NCI-H2171 (cell line): Measurements from ENCODE around the gene APOF.
A peak's percentile ranks its signal among the peaks of the same experiment; 100 is the strongest.
"Not testable (repeated sequence)": the region's sequence is repeated elsewhere in the genome, so short reads cannot be mapped to it uniquely, and the experiment has no call there.

ENCODE experiments used
- DNase-seq: peaks from one replicate; lab custom pipeline; 2025; lab: John Stamatoyannopoulos, UW

The APOF gene

DNA sequence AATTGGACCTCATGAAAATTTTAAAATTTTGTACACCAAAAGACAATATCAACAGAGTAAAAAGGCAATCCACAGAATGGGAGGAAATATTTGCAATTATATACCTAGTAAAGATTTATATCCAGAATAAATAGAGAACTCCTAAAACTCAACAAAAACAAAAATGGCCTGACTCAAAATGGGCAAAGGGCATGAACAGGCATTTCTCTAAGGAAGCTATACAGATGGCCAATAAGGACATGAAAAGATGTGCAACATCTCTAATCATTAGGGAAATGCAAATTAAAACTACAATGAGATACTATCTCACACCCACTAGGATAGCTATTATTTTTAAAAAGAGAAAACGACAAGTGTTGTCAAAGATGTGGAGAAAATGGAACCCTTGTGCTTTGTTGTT lies 10.9 kb upstream of the APOF start:
- no peak for DNase-seq

DNA sequence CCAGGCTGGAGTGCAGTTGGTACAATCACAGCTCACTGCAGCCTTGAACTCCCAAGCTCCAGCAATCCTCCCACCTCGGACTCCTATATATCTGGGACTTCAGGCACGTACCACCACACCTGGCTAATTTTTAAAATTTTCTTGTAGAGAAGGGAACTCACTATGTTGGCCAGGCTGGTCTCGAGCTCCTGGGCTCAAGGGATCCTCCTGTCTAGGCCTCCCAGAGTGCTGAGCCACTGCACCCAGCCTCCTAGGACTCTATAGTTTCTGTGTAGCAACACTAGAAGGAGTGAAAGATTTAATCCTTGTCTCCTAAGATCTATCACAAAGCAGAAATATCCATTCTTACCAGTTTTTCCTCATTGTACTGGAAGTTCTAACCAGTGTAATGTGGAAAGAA lies 4.3 kb upstream of the APOF start:
- DNase-seq, result no peak

DNA sequence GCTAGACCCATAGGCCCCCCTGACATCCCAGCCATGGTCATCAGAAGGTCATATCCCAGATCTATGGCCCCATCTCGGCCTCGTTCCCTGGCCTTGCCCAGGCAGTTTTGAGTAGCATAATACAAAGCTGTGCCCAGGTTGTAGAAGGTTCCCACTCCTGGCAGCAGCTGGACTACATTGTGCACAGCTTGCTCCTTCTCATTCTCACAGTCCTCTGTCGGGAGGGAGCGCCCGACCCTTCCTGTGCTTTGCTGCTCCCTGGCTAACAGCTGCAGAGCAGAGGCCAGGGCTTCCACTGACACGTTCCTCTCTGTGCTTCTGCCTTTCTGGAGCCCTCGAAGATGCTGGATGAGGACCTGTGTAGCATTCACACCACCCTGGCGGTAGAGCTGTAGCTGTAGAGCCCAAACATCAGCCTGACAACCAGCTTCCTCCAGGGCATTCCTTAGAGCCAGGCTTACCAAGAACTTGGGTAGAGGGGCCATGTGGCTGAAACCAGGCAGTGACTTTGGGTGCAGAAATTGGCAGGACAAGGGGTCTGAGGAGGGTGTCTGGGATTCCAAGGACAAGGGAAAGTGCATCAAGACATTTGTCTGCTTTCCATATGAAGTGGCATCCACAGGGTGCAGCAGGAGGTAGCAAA lies 1.0 kb downstream of the APOF start:
- no peak for DNase-seq

DNA sequence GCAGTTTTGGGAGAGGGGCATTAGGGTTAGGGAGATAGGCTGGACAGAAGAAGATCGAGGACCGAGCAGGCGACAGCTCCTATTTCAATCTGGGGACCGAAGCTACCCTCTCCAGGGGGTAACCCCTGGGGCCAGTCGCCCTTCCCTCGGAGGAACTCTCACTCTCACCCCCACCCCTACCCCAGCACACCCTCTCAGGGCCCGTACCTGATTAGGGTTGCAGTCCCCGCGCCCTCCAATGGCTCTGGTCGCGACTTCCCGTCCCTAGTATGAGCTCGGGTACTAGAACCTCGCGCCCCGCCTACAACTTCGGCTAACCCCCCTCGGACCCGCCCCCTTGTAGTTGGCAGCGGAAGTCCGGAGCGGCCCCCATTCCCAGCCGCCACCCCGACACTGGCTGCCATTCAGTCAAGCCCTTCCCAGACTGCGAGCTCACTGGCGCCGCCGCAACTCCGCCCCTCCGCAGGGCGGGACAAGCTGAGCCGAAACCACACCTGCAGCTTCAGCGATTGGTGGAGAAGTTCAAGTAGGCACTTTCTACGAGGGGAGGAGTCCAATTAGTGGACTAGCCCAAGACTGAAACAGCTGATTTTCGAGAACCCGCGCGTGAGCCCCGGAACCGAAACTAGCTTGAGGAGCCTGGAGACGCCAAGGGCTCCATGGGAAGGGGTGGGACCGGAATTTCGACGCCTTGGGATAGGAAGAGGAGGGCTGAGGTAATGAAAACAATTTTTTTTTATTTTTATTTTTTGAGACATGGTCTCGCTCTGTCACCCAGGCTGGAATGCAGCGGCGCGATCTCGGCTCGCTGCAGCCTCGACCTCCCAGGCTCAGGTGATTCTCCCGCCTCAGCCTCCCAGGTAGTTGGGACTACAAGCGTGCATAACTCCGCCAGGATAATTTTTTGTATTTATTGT lies 2.5 kb downstream of the APOF start, which contains the start of gene STAT2:
STAT2 (minus strand) TSS at position 257 of the 917 bp plus-strand sequence. CDS start 3,536 bp downstream, outside the sequence.
- peak; percentile 98 for DNase-seq

DNA sequence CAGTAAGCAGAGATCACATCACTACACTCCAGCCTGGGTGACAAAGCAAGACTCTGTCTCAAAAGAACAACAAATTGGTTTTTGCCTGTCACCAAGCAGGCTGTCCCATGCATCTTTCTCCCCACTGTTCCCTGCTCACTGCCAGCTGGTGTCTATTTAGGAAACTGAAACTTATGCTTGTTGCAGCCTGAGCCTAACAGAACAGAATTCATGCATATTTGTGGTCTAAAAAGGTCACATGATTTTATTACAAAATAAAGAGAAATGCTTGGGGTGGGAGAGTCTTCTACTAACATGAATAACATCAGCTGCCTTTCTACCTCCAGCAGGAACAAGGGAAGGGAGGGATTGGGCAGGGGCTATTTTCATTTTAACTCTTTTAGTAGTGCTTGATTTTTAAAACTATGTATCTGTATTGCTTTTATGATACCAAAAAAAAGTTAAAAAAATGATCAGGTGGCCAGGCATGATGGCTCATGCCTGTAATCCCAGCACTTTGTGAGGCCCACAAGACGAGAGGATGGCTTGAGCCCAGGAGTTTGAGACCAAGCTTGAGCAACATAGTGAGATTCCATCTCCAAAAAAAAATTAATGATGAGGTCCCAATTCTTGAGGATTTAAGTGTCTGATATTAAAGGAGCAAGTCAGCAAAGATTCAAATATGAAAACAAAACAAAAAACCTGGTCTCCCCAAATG lies 3.7 kb downstream of the APOF start:
- DNase-seq, result no peak

DNA sequence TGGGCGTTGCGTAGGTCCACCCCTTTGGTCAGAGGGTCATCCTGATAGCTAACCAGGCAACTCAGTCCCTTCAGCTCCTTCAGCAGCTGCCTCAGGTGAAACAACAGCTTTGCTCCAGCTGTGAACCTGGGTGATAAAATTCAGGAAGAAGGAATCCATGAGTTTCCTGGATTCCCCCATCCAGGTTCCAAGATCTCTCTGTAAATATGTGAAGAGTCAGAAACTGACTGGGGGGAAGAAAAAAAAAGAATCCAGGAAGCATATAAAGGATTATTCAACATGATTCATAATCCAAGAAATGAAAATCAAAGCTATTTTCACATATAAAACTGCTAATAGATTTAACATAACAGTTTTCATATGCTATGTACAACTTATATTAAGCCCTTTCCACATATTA lies 11.3 kb downstream of the APOF start:
- no peak for DNase-seq

DNA sequence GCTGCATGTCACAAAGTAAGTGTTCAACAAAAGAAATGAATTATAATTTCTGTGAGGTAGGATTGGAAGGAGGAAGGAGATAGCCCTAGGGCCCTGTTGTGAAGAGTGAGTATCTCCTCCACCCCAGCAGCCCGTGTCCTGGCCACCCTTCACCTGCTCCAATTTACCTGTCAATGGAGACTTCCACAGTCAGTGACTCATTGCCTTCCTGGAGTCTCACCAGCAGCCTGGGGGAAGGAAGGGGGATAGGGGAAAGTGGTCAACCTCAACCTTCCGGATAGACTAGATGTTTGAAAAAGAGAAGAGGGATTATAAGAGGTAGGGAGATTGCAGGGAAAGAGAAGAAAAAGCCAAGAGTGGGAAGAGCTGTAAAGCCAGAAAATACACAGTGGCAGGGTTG lies 12.0 kb downstream of the APOF start:
- no peak for DNase-seq

DNA sequence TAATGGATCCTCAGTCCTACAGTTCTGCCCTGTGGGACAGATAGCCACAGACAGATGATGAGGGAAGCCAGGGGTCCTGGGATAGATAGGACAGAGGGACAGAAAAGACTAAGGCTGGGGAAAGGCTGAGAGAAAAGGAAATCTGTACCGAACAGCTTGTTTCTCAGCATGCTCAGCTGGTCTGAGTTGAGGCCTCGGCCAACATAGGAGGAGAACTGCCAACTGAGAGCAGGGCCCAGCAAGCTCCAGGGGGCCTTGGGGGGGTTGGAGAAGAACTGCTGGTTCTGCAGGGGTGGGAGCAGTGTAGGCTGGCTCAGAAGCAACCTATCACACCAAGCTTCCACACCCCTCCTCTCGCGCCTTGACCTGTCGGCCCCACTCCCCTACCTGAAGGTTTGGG lies 13.9 kb downstream of the APOF start:
- DNase-seq, result no peak

DNA sequence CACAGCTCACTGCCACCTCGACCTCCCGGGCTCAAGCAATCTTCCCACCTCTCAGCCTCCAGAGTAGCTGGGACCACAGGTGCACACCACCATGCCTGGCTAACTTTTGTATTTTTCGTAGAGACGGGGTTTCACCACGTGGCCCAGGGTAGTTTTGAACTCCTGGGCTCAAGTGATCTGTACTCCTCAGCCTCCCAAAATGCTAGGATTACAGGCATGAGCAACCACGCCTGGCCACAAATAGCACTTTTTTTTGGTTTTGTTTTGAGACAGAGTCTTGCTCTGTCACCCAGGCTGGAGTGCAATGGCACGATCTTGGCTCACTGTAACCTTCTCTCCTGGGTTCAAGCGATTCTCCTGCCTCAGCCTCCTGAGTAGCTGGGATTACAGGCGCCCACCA lies 15.4 kb downstream of the APOF start:
- not testable (repeated sequence) for DNase-seq

DNA sequence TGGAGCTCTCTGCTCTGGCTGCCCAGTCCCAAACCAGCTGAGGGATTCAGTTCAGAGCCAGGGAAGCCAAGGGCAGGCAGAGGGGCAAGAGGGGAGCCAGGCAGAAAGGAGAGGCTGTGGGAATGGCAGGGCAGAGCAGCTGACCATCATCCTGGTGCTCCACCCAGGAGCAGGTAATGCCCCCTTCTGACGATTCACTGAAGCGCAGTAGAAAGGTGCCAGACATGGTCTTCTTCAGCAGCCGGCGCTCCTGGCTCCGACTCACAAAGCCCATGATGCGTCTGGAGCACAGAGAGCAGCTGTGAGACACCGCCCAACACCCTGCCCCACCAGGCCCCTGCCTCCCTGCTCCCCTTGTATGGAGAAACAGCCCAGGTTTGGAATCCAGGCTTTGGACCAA lies 16.0 kb downstream of the APOF start:
- DNase-seq, result no peak

DNA sequence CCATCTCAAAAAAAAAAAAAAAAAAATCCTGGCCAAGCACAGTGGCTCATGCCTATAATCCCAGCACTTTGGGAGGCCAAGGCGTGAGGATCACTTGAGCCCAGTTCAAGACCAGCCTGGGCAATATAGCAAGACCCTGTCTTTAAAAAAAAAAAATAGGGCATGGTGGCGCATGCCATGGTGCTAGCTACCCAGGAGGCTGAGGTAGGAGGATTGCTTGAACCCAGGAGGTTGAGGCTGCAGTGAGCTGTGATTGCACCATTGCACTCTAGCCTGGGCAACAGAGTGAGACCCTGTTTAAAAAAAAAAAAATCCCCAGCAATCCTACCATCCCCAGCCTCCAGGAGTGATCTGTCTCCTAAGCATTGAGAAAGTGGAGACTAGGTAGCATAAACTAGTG lies 20.4 kb downstream of the APOF start:
- not testable (repeated sequence) for DNase-seq

DNA sequence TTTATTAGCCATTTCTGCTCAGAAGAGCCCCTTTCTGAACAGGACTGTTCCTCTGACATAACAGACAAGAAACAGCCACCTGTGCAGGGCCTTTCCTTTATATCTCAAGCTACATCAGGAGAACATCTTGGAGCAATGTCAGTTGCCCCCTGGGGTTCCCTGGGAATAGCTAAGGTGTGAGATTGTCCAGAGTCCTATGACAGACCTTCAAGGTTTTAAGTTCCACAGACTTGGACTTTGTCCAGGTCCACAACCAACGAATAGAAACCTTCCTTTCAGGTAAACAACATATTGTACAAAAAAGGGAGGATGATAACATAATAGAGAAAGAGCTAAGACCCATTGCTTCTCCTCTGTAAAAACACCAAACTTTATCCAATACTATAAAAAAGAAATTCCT lies 21.0 kb downstream of the APOF start:
- no peak for DNase-seq

DNA sequence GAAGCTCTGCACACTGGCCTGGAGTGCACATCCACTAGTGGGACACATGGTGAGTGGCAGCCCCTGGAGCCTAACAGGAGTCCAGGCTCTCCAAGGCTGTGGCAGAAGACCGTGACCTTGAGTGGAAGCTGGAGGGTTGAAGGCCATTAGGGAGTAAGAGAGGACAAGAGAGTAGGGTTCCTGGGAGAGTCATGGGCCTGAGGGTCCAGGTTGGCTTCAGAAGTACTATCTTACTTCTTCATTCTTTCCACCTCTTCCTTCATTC lies 23.6 kb downstream of the APOF start:
- no peak for DNase-seq

DNA sequence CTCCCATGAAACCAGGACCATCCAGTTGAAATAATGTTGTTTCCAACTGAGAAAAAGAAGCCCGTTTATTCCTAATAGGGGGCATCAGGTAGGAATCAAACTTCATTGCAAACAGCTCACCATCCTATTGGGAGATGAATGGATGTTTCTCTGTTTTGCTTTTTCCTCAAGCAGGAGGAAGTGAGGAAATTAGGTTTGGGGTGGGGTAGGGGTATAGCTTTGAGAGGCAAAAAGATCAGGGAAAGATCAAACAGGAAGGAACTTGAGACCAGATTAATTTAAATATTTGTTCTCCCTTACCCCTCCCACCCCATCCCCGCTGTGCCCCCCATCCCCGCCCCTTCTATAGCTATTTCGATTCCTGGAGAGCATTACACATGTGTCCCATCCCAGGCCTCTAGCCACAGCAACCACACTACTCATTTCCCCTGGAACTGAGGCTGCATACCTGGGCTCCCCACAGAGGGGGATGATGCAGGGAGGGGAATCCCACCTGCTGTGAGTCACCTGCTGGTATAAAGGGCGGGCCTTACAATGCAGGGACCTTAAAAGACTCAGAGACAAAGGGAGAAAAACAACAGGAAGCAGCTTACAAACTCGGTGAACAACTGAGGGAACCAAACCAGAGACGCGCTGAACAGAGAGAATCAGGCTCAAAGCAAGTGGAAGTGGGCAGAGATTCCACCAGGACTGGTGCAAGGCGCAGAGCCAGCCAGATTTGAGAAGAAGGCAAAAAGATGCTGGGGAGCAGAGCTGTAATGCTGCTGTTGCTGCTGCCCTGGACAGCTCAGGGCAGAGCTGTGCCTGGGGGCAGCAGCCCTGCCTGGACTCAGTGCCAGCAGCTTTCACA lies 24.1 kb downstream of the APOF start, which contains the start of gene IL23A:
IL23A (plus strand) TSS at position 577 of the 850 bp plus-strand sequence; CDS start at position 738, 161 bp downstream.
- no peak for DNase-seq

DNA sequence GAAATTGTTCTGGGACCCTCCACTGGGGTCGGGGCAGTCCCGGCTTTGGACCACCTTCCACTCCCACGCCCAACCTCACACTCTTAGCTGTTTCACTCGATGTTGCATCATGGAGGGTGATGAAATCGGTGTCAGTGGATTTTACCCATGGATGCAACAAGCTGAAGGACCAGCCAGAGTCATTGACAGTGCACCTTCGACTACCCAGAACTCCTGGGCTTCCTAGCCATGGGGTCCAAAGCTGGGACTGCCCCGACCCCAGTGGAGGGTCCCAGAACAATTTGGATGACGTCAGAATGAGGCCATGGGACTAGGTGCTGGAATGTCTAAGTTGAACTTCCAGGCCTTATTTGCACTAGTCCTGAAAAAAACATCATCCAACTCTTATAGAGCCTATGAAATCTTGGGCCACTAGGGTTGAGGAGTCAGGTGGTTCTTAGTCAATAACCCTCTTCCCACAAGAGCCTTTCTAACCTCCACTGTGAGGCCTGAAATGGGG lies 24.9 kb downstream of the APOF start:
- DNase-seq, result no peak

DNA sequence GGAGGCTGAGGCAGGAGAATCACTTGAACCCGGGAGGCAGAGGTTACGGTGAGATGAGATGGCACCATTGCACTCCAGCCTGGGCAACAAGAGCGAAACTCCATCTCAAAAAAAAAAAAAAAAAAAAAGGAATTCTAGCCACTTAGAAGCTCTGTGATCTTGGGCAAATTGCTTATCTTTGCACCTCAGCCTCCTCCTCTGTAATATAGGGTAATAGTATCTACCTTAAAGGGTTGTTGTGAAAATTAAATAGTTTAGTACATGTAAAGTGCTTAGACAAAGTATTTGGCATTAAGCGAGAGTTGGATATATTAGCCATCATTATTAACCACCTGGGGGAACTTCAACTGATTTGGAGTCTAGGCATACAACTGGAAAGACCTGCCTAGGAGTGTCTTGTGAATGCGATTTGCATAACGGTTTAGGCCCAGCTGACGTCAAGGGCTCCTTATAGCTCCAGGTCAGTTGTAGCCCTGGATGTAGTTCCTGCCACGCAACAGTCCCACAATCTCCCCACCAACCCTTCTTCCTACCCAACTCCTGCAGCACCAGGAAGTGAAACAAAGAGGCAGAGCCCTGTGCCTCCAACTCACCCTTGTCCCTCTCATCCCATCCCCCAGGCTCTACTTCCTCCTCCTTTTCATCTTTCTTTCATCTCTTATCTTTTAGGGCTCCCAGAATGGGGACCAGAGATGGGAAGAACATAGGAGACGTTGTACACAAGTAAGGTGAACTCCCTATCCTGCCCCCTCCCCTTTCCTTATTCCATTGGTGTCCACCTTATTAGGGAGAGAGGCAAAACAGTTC lies 26.1 kb downstream of the APOF start:
- DNase-seq, result no peak

DNA sequence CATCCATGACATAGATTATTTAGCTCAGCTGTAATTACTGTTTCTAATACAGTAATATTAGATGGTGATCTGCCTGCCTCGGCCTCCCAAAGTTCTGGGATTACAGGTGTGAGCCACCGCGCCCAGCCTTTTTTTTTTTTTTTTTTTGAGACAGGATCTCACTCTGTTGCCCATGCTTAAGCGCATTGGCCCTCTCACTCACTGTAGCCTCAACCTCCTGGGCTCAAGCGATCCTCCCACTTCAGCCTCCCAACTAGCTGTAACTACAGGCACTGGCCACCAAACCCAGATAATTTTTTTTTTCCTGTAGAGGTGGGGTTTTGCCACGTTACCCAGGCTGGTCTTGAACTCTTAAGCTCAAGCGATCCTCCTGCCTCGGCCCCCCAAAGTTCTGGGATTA lies 27.1 kb downstream of the APOF start:
- DNase-seq, result not testable (repeated sequence)

DNA sequence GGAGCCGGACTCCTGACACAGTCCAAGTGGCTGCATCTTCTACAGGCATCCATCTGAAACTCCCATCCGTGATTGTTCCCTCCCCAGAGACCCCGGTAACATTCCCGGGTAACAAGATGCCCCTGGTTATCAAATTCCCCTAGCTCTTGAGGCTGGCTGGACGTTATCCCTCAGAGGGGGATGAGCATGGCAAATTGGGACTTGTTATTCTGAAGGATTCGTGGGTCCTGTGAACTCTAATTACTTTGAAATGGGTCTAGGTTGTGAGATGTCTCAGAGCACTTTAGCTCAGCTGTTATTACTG lies 28.2 kb downstream of the APOF start:
- DNase-seq, result no peak

DNA sequence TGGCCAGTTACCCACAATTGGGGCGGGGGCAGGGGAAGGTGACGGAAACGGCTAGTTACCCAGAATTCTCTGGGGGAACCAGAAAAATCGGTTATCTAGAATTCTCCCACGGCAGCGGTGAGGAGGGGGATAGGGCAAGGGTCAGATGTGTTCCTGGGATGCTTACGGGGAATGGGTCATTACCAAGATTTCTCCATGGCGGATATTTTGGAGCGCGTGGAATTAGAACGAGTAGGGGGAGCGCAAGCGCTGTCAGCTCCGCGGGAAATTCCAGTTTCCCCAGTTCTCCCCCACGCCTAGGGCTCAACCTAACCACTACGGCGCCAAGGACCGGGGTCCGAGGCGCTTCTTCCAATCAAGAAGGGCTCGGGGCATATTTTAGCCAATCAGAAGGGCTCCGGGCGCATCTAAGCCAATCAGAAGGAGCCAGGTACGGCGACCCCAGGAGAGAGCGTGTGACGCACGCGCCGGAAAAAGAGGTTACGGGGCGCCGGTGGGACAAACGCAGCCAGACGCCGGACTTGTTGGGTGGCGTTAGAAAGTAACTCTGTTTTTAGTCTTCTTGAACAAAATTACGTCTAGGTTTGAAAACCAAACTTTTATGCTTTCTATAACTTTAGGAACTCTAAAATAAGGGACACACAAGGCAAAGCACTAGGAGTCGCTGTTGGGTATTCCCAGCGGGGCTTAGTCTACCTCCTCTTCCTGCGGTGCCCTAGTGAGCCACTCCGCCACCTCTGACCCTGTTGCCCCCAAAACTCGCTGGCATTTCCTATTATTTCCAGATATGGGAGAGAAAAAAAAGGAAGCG lies 28.8 kb downstream of the APOF start, which contains the start of gene PAN2:
PAN2 (minus strand) TSS at position 322 of the 811 bp plus-strand sequence. CDS start 906 bp downstream, outside the sequence.
- peak; percentile 96 for DNase-seq

DNA sequence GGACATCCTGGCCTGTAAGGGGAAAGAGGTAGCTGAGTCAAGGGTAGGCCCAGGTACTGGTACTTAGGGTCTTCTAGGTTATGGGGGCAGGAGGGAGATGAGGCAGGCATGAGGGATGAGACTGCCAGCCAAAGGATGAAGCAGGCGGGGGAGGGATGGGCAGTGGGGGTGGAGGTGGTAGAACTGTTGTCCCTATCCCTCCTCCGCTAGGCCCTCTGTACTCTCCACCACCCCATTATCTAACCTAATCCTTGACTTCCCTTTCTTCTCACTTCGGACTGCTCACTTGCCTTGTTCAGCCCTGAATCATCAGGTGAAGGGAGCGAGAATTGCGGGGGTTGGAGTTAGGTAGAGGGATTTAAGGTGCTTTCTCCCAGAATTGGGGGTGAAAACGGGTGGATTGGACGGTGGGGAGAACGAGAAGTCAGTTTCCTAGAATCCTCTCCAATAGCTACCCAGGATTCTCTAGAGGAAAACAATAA lies 29.4 kb downstream of the APOF start:
- DNase-seq, result no peak
